Fibroblast of the aortic adventitia (primary cell): ENCODE data around the gene PDYN. TPM values are rescaled to one million over a fixed set of nuclear protein-coding genes. Genes with fewer than 3 reads are reported as not detected.

Source experiments
- DNase-seq: peaks from one replicate; pipeline ENCODE4 v3.0.0-alpha.2; 2010; ENCODE audit warnings: low read depth
- H3K4me3 ChIP-seq: 2 replicates; pipeline ENCODE4 v1.5.1; 2011; ENCODE audit warnings: low read depth, mild to moderate bottlenecking, control low read depth, low read length, moderate library complexity
- CTCF ChIP-seq: IDR thresholded peaks from 2 replicates; pipeline ENCODE4 v1.5.1; 2011; ENCODE audit warnings: mild to moderate bottlenecking, low read length, control low read depth, inconsistent platforms; ENCODE audit not compliant: insufficient read depth
- total RNA-seq: library from RNA; depleted of rRNA; stranded (reverse); fragments of >200 nt; gene quantifications from 2 replicates; pipeline ENCODE4 v1.2.3, GENCODE V29; 2012; ENCODE audit warnings: low replicate concordance

PDYN gene
- total RNA-seq, 1 donor, result not detected

- DNase-seq, result no peak
- H3K4me3 ChIP-seq, result no peak overlapping the region
Measured at GRCh38 chr20:1932971-1933370, 60.9 kb downstream of the PDYN start.

DNA sequence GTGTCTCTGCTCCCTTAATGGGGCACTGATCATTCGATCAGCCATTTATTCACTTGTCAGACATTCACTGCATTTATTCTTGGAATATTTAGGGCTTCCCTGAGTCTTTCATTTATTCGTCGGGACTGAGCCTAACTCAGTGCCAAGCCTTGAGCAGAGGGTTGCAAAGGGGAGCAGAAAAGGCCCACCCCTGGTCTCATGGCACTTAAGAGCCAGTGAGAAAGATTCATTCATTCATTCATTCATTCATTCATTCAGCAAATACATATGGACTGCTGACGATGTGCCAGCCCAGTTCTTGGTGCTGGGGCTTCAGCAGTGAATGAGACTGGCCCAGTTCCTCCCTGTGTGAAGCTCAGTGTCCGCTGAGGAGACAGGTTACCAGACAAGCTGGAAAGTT lies 62.0 kb downstream of the PDYN start:
- no peak for TF ChIP-seq CTCF
- DNase-seq, result no peak
- H3K4me3 ChIP-seq, result no peak overlapping the region

More at GRCh38 chr20:1932971-1933370, 60.9 kb downstream of the PDYN start:
- TF ChIP-seq CTCF, result no peak

- no peak overlapping the region for H3K4me3 ChIP-seq
- TF ChIP-seq CTCF, result no peak
- DNase-seq, result no peak
Measured at GRCh38 chr20:1930165-1930564, 63.7 kb downstream of the PDYN start.

GRCh38 chr20:1929460-1929859 lies 64.4 kb downstream of the PDYN start:
- no peak for TF ChIP-seq CTCF
- H3K4me3 ChIP-seq, result no peak overlapping the region
- no peak for DNase-seq

GRCh38 chr20:1928782-1929181 lies 65.1 kb downstream of the PDYN start:
- H3K4me3 ChIP-seq, result no peak overlapping the region
- no peak for TF ChIP-seq CTCF
- no peak for DNase-seq

Other genes with a start within 250 kb of the PDYN start
- 12.2 and 18.3 TPM in 2 replicates for gene SIRPA, start 98.7 kb downstream of the PDYN start, total RNA-seq
- 13.2 and 17.7 TPM in 2 replicates for gene STK35, start 107.8 kb upstream of the PDYN start, total RNA-seq